PFSK-1 (cell line): ENCODE measurements around the gene SLAMF7.

Experiments used
- FOXP2 ChIP-seq: optimal IDR thresholded peaks from 2 replicates; pipeline ENCODE3; 2011; ENCODE audit warnings: borderline replicate concordance, control low read depth, inconsistent platforms; ENCODE audit not compliant: insufficient read depth; ENCODE audit errors: extremely low read length, extremely low read depth
- POLR2AphosphoS5 ChIP-seq: IDR thresholded peaks from 2 replicates; pipeline ENCODE4 v1.6.1; 2012; ENCODE audit warnings: low read depth, mild to moderate bottlenecking, control low read depth, low read length, moderate library complexity
- SIN3A ChIP-seq: IDR thresholded peaks from 2 replicates; pipeline ENCODE4 v1.6.1; 2012; ENCODE audit warnings: mild to moderate bottlenecking, low read length, moderate library complexity, borderline replicate concordance; ENCODE audit not compliant: insufficient read depth
- TAF1 ChIP-seq: IDR thresholded peaks from 2 replicates; pipeline ENCODE4 v1.6.1; 2012; ENCODE audit warnings: low read length, control low read depth, borderline replicate concordance; ENCODE audit not compliant: insufficient read depth
- TF ChIP-seq, protein P1 (sequence below), 2 experiments: IDR thresholded peaks; 2 replicates each; pipeline versions ENCODE4 v1.6.1 to v1.8.0; 2011 to 2012; ENCODE audit warnings: low read depth in 2 of 2, low read length in 2 of 2, control low read depth in 1 of 2, inconsistent platforms in 1 of 2, mild to moderate bottlenecking in 1 of 2, moderate library complexity in 1 of 2; ENCODE audit not compliant: insufficient read depth in 1 of 2

SLAMF7 gene

DNA sequence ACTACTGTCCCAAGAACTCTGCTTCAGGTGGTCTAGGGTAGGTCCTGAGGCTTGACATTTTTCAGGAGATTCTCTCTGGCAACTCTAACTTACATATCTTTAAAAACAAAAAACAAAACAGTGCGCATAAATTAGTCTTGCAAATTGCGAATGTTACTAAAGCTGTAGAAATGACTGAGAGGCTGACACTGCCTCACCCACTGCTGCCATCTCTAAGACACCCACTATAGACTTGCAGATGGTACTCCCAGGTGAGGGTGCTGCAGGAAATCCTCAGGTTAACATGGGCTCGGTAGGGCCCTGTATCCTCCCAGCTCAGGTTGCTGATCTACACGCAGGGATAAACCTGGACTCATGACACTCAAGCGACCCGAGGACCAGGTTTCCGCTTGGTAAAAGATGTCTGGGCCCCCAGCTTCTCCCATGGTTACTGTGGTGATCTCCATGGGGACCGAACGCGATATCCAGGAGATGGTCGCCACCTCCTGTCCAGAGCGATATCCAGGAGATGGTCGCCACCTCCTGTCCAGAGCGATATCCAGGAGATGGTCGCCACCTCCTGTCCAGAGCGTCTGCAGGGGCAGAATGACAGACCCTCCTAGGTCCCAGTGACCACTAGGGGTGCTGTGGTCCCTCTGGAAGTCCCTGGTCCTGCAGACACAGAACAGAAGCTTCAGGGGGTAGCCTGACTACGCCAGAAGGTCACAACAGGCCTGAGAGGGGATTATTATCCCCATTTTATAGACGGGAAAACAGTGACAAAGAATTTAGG, 40.8 kb downstream of the SLAMF7 start:
- TF ChIP-seq FOXP2 = no peak
- no peak for TF ChIP-seq SIN3A
- no peak for TF ChIP-seq TAF1
- no peak for TF ChIP-seq POLR2AphosphoS5
- TF ChIP-seq, protein P1, sequence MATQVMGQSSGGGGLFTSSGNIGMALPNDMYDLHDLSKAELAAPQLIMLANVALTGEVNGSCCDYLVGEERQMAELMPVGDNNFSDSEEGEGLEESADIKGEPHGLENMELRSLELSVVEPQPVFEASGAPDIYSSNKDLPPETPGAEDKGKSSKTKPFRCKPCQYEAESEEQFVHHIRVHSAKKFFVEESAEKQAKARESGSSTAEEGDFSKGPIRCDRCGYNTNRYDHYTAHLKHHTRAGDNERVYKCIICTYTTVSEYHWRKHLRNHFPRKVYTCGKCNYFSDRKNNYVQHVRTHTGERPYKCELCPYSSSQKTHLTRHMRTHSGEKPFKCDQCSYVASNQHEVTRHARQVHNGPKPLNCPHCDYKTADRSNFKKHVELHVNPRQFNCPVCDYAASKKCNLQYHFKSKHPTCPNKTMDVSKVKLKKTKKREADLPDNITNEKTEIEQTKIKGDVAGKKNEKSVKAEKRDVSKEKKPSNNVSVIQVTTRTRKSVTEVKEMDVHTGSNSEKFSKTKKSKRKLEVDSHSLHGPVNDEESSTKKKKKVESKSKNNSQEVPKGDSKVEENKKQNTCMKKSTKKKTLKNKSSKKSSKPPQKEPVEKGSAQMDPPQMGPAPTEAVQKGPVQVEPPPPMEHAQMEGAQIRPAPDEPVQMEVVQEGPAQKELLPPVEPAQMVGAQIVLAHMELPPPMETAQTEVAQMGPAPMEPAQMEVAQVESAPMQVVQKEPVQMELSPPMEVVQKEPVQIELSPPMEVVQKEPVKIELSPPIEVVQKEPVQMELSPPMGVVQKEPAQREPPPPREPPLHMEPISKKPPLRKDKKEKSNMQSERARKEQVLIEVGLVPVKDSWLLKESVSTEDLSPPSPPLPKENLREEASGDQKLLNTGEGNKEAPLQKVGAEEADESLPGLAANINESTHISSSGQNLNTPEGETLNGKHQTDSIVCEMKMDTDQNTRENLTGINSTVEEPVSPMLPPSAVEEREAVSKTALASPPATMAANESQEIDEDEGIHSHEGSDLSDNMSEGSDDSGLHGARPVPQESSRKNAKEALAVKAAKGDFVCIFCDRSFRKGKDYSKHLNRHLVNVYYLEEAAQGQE (IDR thresholded peaks at IDR 0.05; ENCODE audit: insufficient read depth in 1 of 2, low read depth in 2 of 2, low read length in 2 of 2) = no peak

DNA sequence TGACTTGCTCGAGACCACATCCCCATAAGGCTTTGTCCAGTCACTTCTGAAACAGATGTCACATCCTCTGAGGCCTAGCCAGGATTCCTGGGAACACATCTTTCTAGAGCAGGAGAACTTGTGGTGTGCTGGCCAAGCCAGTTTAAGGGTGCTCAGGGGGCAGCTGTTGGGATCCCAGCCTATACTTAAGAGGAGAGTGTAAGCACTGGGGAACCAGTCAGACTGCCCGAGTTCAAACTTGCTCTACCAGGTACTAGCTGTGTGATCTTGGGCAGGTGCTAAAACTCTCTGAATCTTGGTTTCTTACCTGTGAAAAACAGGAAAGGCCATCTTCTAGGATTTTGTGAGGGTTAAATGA, 41.3 kb downstream of the SLAMF7 start:
- TF ChIP-seq FOXP2 (no peak), TAF1 (no peak), POLR2AphosphoS5 (no peak), SIN3A (no peak)
- TF ChIP-seq, protein P1 (IDR thresholded peaks at IDR 0.05; ENCODE audit: insufficient read depth in 1 of 2, low read depth in 2 of 2, low read length in 2 of 2) = no peak

DNA sequence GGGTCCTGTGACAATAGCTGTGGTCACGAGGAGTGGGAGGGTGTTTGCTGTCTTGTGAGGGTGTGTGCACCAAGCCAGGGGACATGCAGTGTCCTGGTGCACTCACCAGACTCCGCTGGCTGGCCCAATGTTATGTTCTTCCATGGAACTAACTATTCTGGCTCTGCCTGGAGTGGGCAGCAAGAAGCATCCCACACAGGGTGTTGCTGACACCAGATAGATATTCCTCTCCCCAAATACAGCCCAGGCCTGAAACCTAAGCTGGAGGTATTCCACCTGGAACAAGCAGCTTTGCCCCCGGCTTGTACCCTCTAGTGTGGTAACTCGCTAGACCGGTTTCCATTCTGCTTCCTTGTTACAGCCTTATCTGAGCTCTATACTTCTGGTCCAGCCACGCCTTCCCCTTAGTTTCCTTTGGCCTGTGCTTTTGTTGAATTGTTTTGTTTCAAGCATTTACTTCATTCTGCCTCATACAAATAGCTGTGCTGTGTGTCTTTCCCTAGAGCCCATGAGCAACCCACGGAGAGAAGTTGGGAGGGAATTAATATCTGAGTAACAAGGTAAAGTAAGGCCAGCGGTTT, 42.2 kb downstream of the SLAMF7 start:
- TF ChIP-seq FOXP2 = no peak
- no peak for TF ChIP-seq TAF1
- TF ChIP-seq, protein P1 (IDR thresholded peaks at IDR 0.05; ENCODE audit: insufficient read depth in 1 of 2, low read depth in 2 of 2, low read length in 2 of 2) = no peak
- TF ChIP-seq SIN3A = no peak
- TF ChIP-seq POLR2AphosphoS5 = no peak

DNA sequence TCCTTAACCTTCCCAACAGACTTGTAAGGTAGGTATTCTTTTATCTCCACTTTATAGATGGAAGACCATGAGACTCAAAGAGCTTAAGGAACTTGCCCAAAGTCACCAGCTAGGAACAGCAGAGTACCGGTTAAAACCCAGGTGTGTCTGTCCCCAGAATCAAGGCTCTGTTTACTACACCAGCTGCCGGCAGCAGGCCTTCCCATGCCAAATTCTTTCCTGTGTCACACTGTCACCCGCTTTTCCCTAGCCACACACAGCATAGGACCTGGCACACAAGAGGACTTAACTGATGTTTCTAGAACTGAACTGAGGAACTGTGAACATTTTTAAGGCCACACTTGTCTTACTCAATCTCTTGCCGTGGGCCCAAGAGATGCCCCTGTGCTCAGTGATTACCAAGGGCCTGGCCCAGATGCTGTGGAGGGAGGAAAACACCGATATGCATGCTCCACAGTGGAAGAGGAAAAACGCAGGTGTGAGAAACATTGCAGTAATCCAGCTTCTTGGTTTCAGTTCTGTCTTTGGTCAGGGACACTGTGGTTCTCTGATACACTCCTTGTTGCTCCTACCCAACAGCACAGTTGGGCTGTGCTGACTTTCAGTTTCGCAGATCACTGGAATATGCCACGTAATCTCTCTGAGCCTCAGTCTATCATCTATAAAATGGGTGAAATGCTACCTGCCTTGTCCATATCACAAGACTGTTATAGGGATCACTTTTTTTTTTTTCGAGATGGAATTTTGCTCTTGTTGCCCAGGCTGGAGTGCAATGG, 43.1 kb downstream of the SLAMF7 start:
- no peak for TF ChIP-seq TAF1
- TF ChIP-seq, protein P1 (IDR thresholded peaks at IDR 0.05; ENCODE audit: insufficient read depth in 1 of 2, low read depth in 2 of 2, low read length in 2 of 2) = no peak
- TF ChIP-seq FOXP2 = no peak
- no peak for TF ChIP-seq SIN3A
